HepG2 (cell line): ENCODE results near the gene NOL11. TPM values are rescaled to one million over a fixed set of nuclear protein-coding genes. Genes with fewer than 3 reads are reported as not detected.

Experiments
- AKAP8 ChIP-seq: sonication (generic); formaldehyde crosslinking; IDR thresholded peaks from 2 replicates; pipeline ENCODE4 v1.5.1; 2020; ENCODE audit warnings: mild to moderate bottlenecking, missing genetic modification reagents
- DR1 ChIP-seq: sonication (generic); formaldehyde crosslinking; IDR thresholded peaks from 2 replicates; pipeline ENCODE4 v1.8.0; 2021; ENCODE audit warnings: mild to moderate bottlenecking, missing genetic modification reagents, inconsistent platforms
- EZH2 ChIP-seq: conservative IDR thresholded peaks from 2 replicates; pipeline ENCODE4 v1.6.1; 2012; ENCODE audit warnings: mild to moderate bottlenecking, low read depth, low read length, moderate library complexity
- HES4 ChIP-seq: sonication (generic); formaldehyde crosslinking; IDR thresholded peaks from 2 replicates; pipeline ENCODE4 v1.9.0; 2021; ENCODE audit warnings: mild to moderate bottlenecking, missing genetic modification reagents, borderline replicate concordance
- JUND ChIP-seq: sonication (generic); formaldehyde crosslinking; IDR thresholded peaks from 2 replicates; pipeline ENCODE4 v1.8.0; 2022; ENCODE audit warnings: mild to moderate bottlenecking, missing genetic modification reagents
- NCOA5 ChIP-seq: sonication (generic); formaldehyde crosslinking; IDR thresholded peaks from 2 replicates; pipeline ENCODE4 v1.4.0; 2020; ENCODE audit warnings: missing genetic modification reagents
- PHF8 ChIP-seq: sonication (generic); formaldehyde crosslinking; IDR thresholded peaks from 2 replicates; pipeline ENCODE4 v1.5.0; 2020; ENCODE audit warnings: missing genetic modification reagents
- PLRG1 ChIP-seq: fragments of 450-650 bp; conservative IDR thresholded peaks from 2 replicates; pipeline ENCODE4 v1.6.1; 2016
- POGZ ChIP-seq: sonication (generic); formaldehyde crosslinking; IDR thresholded peaks from 2 replicates; pipeline ENCODE4 v1.4.0; 2020; ENCODE audit warnings: mild to moderate bottlenecking, missing genetic modification reagents
- REL ChIP-seq: sonication (generic); formaldehyde crosslinking; conservative IDR thresholded peaks from 2 replicates; pipeline ENCODE4 v1.8.0; 2022; ENCODE audit warnings: mild to moderate bottlenecking, missing genetic modification reagents, moderate library complexity
- RFXANK ChIP-seq: IDR thresholded peaks from 2 replicates; pipeline ENCODE4 v1.6.1; 2016
- SIN3A ChIP-seq: IDR thresholded peaks from 2 replicates; pipeline ENCODE4 v1.6.1; 2011; ENCODE audit warnings: low read depth, mild to moderate bottlenecking, control low read depth, low read length, borderline replicate concordance
- SP1 ChIP-seq, 2 experiments: fragments of 450-650 bp in 1 of 2; sonication (generic) in 1 of 2; formaldehyde crosslinking in 1 of 2; IDR thresholded peaks; 2 replicates each; pipeline versions ENCODE4 v1.4.0 to v1.6.1; 2016 to 2020; ENCODE audit warnings: missing genetic modification reagents in 1 of 2
- TCF12 ChIP-seq, 2 experiments: fragments of 450-650 bp in 1 of 2; sonication (generic) in 1 of 2; formaldehyde crosslinking in 1 of 2; IDR thresholded peaks; 2 replicates each; pipeline versions ENCODE4 v1.6.1 to v1.8.0; 2017 to 2022; ENCODE audit warnings: antibody characterized with exemption in 1 of 2, mild to moderate bottlenecking in 1 of 2, missing genetic modification reagents in 1 of 2, moderate library complexity in 1 of 2
- TGIF2 ChIP-seq: IDR thresholded peaks from 2 replicates; pipeline ENCODE4 v1.6.1; 2016; ENCODE audit warnings: control low read depth, missing compliant biosample characterization
- XBP1 ChIP-seq: sonication (generic); formaldehyde crosslinking; IDR thresholded peaks from 2 replicates; pipeline ENCODE4 v1.5.0; 2020; ENCODE audit warnings: missing genetic modification reagents
- ZFP1 ChIP-seq: IDR thresholded peaks from 2 replicates; pipeline ENCODE4 v1.6.1; 2016
- ZFX ChIP-seq: sonication (generic); formaldehyde crosslinking; IDR thresholded peaks from 2 replicates; pipeline ENCODE4 v1.4.0; 2020; ENCODE audit warnings: mild to moderate bottlenecking, low read depth, missing genetic modification reagents, moderate library complexity
- ZNF101 ChIP-seq: sonication (generic); formaldehyde crosslinking; IDR thresholded peaks from 2 replicates; pipeline ENCODE4 v1.4.0; 2020; ENCODE audit warnings: mild to moderate bottlenecking, low read depth, missing genetic modification reagents, borderline replicate concordance
- ZNF138 ChIP-seq: sonication (generic); formaldehyde crosslinking; IDR thresholded peaks from 2 replicates; pipeline ENCODE4 v1.5.0; 2020; ENCODE audit warnings: mild to moderate bottlenecking, low read depth, missing genetic modification reagents
- ZNF263 ChIP-seq: sonication (generic); formaldehyde crosslinking; IDR thresholded peaks from 2 replicates; pipeline ENCODE4 v1.4.0; 2020; ENCODE audit warnings: missing genetic modification reagents
- ZNF496 ChIP-seq: sonication (generic); formaldehyde crosslinking; IDR thresholded peaks from 2 replicates; pipeline ENCODE4 v1.8.1; 2023; ENCODE audit warnings: mild to moderate bottlenecking, moderate library complexity, missing genetic modification reagents; ENCODE audit not compliant: insufficient replicate concordance
- ZNF550 ChIP-seq: sonication (generic); formaldehyde crosslinking; IDR thresholded peaks from 2 replicates; pipeline ENCODE4 v1.4.0; 2020; ENCODE audit warnings: mild to moderate bottlenecking, missing genetic modification reagents, borderline replicate concordance
- ZNF672 ChIP-seq: sonication (generic); formaldehyde crosslinking; IDR thresholded peaks from 2 replicates; pipeline ENCODE4 v1.8.1; 2022; ENCODE audit warnings: missing genetic modification reagents
- ZZZ3 ChIP-seq: sonication (generic); formaldehyde crosslinking; IDR thresholded peaks from 2 replicates; pipeline ENCODE4 v1.4.0; 2020; ENCODE audit warnings: missing genetic modification reagents, mild to moderate bottlenecking, borderline replicate concordance
- polyA plus RNA-seq, 8 experiments: library from polyadenylated mRNA; depleted of rRNA in 3 of 8; stranded (reverse) in 7 of 8; unstranded in 1 of 8; fragments of >200 nt; fragmentation: Illumina TruSeq in 4 of 8; extraction: Trizol in 4 of 8; gene quantifications; 2 replicates each; pipeline versions ENCODE4 v1.2.1 to v1.2.3, GENCODE V29; 2011 to 2016; ENCODE audit warnings: low read depth in 4 of 8, missing spikeins in 1 of 8, mixed read lengths in 1 of 8; ENCODE audit not compliant: insufficient read depth in 1 of 8
- total RNA-seq, 5 experiments: library from RNA; depleted of rRNA; stranded (reverse); fragments of >200 nt; fragmentation: Illumina TruSeq; extraction: Trizol; gene quantifications; 2 replicates each; pipeline ENCODE4 v1.2.3, GENCODE V29; 2016; ENCODE audit warnings: low read depth in 1 of 5
- TF ChIP-seq, protein P1 (sequence below): sonication (generic); formaldehyde crosslinking; conservative IDR thresholded peaks from 2 replicates; pipeline ENCODE4 v1.8.1; 2023; ENCODE audit warnings: missing genetic modification reagents
- TF ChIP-seq, protein P2 (sequence below): sonication (generic); formaldehyde crosslinking; IDR thresholded peaks from 2 replicates; pipeline ENCODE4 v1.8.0; 2022; ENCODE audit warnings: mild to moderate bottlenecking, missing genetic modification reagents, borderline replicate concordance
- TF ChIP-seq, protein P3 (sequence below), 2 experiments: fragments of 450-650 bp in 1 of 2; sonication (generic) in 1 of 2; formaldehyde crosslinking; IDR thresholded peaks; 2 replicates each; pipeline versions ENCODE4 v1.5.0 to v1.8.0; 2020 to 2022; ENCODE audit warnings: mild to moderate bottlenecking in 1 of 2, missing genetic modification reagents in 1 of 2

Gene NOL11
- total and polyA plus RNA-seq, 2 of the 13 experiments (the other 11 are each of a cell fraction or from before 2014, with no cell fraction given) = 45.8 to 124 TPM

DNA sequence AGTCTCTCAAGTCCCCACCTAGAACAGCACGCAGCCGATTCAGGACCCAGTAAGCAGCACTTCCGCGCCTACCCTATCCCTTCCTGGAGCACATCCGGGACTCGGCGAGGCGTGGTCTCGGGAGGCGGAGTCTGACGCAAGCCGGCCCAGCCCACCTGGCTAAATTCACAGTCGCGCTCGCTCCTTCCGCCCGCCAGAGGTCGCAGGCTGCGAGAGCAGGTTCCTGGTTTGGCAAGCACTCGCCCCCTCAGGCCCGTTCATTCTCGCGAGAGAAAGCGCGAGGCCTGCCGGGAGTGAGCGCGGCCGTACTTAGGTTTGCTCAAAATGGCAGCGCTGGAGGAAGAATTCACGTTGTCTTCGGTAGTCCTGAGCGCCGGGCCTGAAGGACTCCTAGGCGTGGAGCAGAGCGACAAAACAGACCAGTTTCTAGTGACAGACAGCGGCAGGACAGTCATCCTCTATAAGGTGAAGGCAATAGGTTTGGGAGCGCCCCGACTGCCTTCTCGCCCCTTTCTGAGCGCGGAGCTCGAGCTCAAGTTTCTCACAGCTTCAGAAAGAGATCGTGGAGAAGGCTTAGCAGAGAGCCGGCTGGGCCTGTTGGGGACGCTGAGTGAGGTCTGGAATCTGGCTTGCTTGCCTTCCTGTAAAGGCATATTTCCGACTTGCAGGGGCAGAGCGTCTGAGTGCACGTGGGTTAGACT is at the start of gene NOL11 (continued):
- TF ChIP-seq ZFP1 (CRISPR knock-in tag) (peak; percentile 84; the same call in 1 of the 2 replicates), EZH2 (no peak), HES4 (peak; percentile 93), NCOA5 (no peak), ZNF550 (no peak), SP1 (IDR thresholded peaks at IDR 0.05) (0 out of 2 replicates have a peak, but pooled peaks have one; percentile 57), SP1 (CRISPR knock-in tag; IDR thresholded peaks at IDR 0.05) (peak; percentile 92), JUND (peak; percentile 54), ZNF672 (CRISPR knock-in tag) (no peak), DR1 (peak; percentile 99), ZFX (CRISPR knock-in tag) (peak; percentile 96), POGZ (peak; percentile 100), ZNF496 (CRISPR knock-in tag) (no peak), TGIF2 (CRISPR knock-in tag) (peak; percentile 79), PHF8 (CRISPR knock-in tag) (peak; percentile 95), ZNF263 (CRISPR knock-in tag) (peak; percentile 80; the same call in 1 of the 2 replicates), ZZZ3 (CRISPR knock-in tag) (peak; percentile 99; the same call in 1 of the 2 replicates), ZNF138 (CRISPR knock-in tag) (peak; percentile 88), REL (peak; percentile 80; the same call in 1 of the 2 replicates), RFXANK (peak; percentile 85; the same call in 1 of the 2 replicates), TCF12 (IDR thresholded peaks at IDR 0.05) (no peak), TCF12 (CRISPR knock-in tag; IDR thresholded peaks at IDR 0.05) (no peak), ZNF101 (CRISPR knock-in tag) (no peak; the same call in 1 of the 2 replicates), PLRG1 (no peak), SIN3A (peak; percentile 98), XBP1 (CRISPR knock-in tag) (peak; percentile 63), AKAP8 (peak; percentile 67; the same call in 1 of the 2 replicates)
- TF ChIP-seq, protein P1, sequence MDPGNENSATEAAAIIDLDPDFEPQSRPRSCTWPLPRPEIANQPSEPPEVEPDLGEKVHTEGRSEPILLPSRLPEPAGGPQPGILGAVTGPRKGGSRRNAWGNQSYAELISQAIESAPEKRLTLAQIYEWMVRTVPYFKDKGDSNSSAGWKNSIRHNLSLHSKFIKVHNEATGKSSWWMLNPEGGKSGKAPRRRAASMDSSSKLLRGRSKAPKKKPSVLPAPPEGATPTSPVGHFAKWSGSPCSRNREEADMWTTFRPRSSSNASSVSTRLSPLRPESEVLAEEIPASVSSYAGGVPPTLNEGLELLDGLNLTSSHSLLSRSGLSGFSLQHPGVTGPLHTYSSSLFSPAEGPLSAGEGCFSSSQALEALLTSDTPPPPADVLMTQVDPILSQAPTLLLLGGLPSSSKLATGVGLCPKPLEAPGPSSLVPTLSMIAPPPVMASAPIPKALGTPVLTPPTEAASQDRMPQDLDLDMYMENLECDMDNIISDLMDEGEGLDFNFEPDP = no peak
- TF ChIP-seq, protein P2, sequence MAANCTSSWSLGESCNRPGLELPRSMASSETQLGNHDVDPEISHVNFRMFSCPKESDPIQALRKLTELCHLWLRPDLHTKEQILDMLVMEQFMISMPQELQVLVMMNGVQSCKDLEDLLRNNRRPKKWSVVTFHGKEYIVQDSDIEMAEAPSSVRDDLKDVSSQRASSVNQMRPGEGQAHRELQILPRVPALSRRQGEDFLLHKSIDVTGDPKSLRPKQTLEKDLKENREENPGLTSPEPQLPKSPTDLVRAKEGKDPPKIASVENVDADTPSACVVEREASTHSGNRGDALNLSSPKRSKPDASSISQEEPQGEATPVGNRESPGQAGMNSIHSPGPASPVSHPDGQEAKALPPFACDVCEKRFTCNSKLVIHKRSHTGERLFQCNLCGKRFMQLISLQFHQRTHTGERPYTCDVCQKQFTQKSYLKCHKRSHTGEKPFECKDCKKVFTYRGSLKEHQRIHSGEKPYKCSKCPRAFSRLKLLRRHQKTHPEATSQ (CRISPR knock-in tag) = peak; percentile 99
- TF ChIP-seq, protein P3, sequence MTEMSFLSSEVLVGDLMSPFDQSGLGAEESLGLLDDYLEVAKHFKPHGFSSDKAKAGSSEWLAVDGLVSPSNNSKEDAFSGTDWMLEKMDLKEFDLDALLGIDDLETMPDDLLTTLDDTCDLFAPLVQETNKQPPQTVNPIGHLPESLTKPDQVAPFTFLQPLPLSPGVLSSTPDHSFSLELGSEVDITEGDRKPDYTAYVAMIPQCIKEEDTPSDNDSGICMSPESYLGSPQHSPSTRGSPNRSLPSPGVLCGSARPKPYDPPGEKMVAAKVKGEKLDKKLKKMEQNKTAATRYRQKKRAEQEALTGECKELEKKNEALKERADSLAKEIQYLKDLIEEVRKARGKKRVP (CRISPR knock-in tag; IDR thresholded peaks at IDR 0.05) = peak in 1 of 2 experiments; percentile 96; a peak in 2 of 4 replicates
